HepG2 (cell line): ENCODE measurements around the gene RSPRY1. TPM values are rescaled to one million over a fixed set of nuclear protein-coding genes. Genes with fewer than 3 reads are reported as not detected.

Experiments
- ATF6 ChIP-seq: sonication (generic); formaldehyde crosslinking; conservative IDR thresholded peaks from 2 replicates; pipeline ENCODE4 v1.4.0; 2020; ENCODE audit warnings: missing genetic modification reagents
- BRCA1 ChIP-seq: sonication (generic); formaldehyde crosslinking; IDR thresholded peaks from 2 replicates; pipeline ENCODE4 v1.4.0; 2020; ENCODE audit warnings: missing genetic modification reagents
- CREBL2 ChIP-seq: sonication (generic); formaldehyde crosslinking; IDR thresholded peaks from 2 replicates; pipeline ENCODE4 v1.8.1; 2023; ENCODE audit warnings: missing genetic modification reagents, mild to moderate bottlenecking, borderline replicate concordance
- IRF1 ChIP-seq: sonication (generic); formaldehyde crosslinking; IDR thresholded peaks from 2 replicates; pipeline ENCODE4 v1.4.0; 2020; ENCODE audit warnings: low read depth, mild to moderate bottlenecking, missing genetic modification reagents
- JUN ChIP-seq: sonication (generic); formaldehyde crosslinking; IDR thresholded peaks from 2 replicates; pipeline ENCODE4 v1.4.0; 2020; ENCODE audit warnings: mild to moderate bottlenecking, missing genetic modification reagents
- KAT8 ChIP-seq: IDR thresholded peaks from 2 replicates; pipeline ENCODE4 v1.6.1; 2016; ENCODE audit warnings: missing genetic modification reagents, missing compliant biosample characterization
- MAX ChIP-seq: IDR thresholded peaks from 2 replicates; pipeline ENCODE4 v1.6.1; 2012; ENCODE audit warnings: inconsistent platforms
- REXO4 ChIP-seq: sonication (generic); formaldehyde crosslinking; IDR thresholded peaks from 2 replicates; pipeline ENCODE4 v1.8.0; 2022; ENCODE audit warnings: missing genetic modification reagents, mild to moderate bottlenecking, borderline replicate concordance
- SATB2 ChIP-seq: sonication (generic); formaldehyde crosslinking; IDR thresholded peaks from 2 replicates; pipeline ENCODE4 v1.5.0; 2020; ENCODE audit warnings: missing genetic modification reagents
- SIN3B ChIP-seq: fragments of 150-350 bp; IDR thresholded peaks from 2 replicates; pipeline ENCODE4 v1.6.1; 2014; ENCODE audit warnings: low read length
- SP4 ChIP-seq: sonication (generic); formaldehyde crosslinking; IDR thresholded peaks from 2 replicates; pipeline ENCODE4 v1.8.1; 2023; ENCODE audit warnings: mild to moderate bottlenecking, missing genetic modification reagents
- TAF1 ChIP-seq: sonication (generic); formaldehyde crosslinking; IDR thresholded peaks from 2 replicates; pipeline ENCODE4 v1.4.0; 2020; ENCODE audit warnings: missing genetic modification reagents
- ZBTB49 ChIP-seq: sonication (generic); formaldehyde crosslinking; IDR thresholded peaks from 2 replicates; pipeline ENCODE4 v1.4.0; 2020; ENCODE audit warnings: missing genetic modification reagents, borderline replicate concordance
- ZFP41 ChIP-seq: sonication (generic); formaldehyde crosslinking; IDR thresholded peaks from 2 replicates; pipeline ENCODE4 v1.4.0; 2020; ENCODE audit warnings: mild to moderate bottlenecking, missing genetic modification reagents, borderline replicate concordance
- ZMYM3 ChIP-seq: sonication (generic); formaldehyde crosslinking; IDR thresholded peaks from 2 replicates; pipeline ENCODE4 v1.5.1; 2020; ENCODE audit warnings: mild to moderate bottlenecking, missing genetic modification reagents
- ZNF12 ChIP-seq: sonication (generic); formaldehyde crosslinking; IDR thresholded peaks from 2 replicates; pipeline ENCODE4 v1.5.0; 2020; ENCODE audit warnings: missing genetic modification reagents
- ZNF121 ChIP-seq: sonication (generic); formaldehyde crosslinking; IDR thresholded peaks from 2 replicates; pipeline ENCODE4 v1.5.0; 2020; ENCODE audit warnings: mild to moderate bottlenecking, missing genetic modification reagents
- ZNF280B ChIP-seq: sonication (generic); formaldehyde crosslinking; IDR thresholded peaks from 2 replicates; pipeline ENCODE4 v1.5.0; 2020; ENCODE audit warnings: missing genetic modification reagents, mild to moderate bottlenecking, borderline replicate concordance
- ZNF496 ChIP-seq: sonication (generic); formaldehyde crosslinking; IDR thresholded peaks from 2 replicates; pipeline ENCODE4 v1.8.1; 2023; ENCODE audit warnings: mild to moderate bottlenecking, moderate library complexity, missing genetic modification reagents; ENCODE audit not compliant: insufficient replicate concordance
- ZNF510 ChIP-seq: sonication (generic); formaldehyde crosslinking; IDR thresholded peaks from 2 replicates; pipeline ENCODE4 v1.4.0; 2020; ENCODE audit warnings: low read depth, mild to moderate bottlenecking, missing genetic modification reagents
- ZNF776 ChIP-seq: sonication (generic); formaldehyde crosslinking; IDR thresholded peaks from 2 replicates; pipeline ENCODE4 v1.4.0; 2020; ENCODE audit warnings: mild to moderate bottlenecking, missing genetic modification reagents
- ZNF850 ChIP-seq: sonication (generic); formaldehyde crosslinking; conservative IDR thresholded peaks from 2 replicates; pipeline ENCODE4 v1.9.0; 2021; ENCODE audit warnings: mild to moderate bottlenecking, missing genetic modification reagents
- polyA plus RNA-seq, 8 experiments: library from polyadenylated mRNA; depleted of rRNA in 3 of 8; stranded (reverse) in 7 of 8; unstranded in 1 of 8; fragments of >200 nt; fragmentation: Illumina TruSeq in 4 of 8; extraction: Trizol in 4 of 8; gene quantifications; 2 replicates each; pipeline versions ENCODE4 v1.2.1 to v1.2.3, GENCODE V29; 2011 to 2016; ENCODE audit warnings: low read depth in 4 of 8, missing spikeins in 1 of 8, mixed read lengths in 1 of 8; ENCODE audit not compliant: insufficient read depth in 1 of 8
- total RNA-seq, 5 experiments: library from RNA; depleted of rRNA; stranded (reverse); fragments of >200 nt; fragmentation: Illumina TruSeq; extraction: Trizol; gene quantifications; 2 replicates each; pipeline ENCODE4 v1.2.3, GENCODE V29; 2016; ENCODE audit warnings: low read depth in 1 of 5

The RSPRY1 gene
- total and polyA plus RNA-seq, 2 of the 13 experiments (the other 11 are each of a cell fraction or from before 2014, with no cell fraction given): 53.4 to 61.0 TPM

GRCh38 chr16:57244767-57245471 lies 58.8 kb downstream of the RSPRY1 start, which contains the start of gene ARL2BP (continued):
- TF ChIP-seq SP4 (CRISPR knock-in tag) (peak; percentile 91), ZNF510 (CRISPR knock-in tag) (peak; percentile 88; the same call in 1 of the 2 replicates), BRCA1 (CRISPR knock-in tag) (peak; percentile 48; the same call in 1 of the 2 replicates), KAT8 (CRISPR knock-in tag) (peak; percentile 63), ZNF776 (CRISPR knock-in tag) (peak; percentile 84; the same call in 1 of the 2 replicates), REXO4 (CRISPR knock-in tag) (no peak; the same call in 1 of the 2 replicates), JUN (CRISPR knock-in tag) (peak; percentile 53; the same call in 1 of the 2 replicates), ZBTB49 (CRISPR knock-in tag) (peak; percentile 44; the same call in 1 of the 2 replicates), ZNF280B (CRISPR knock-in tag) (peak; percentile 80; the same call in 1 of the 2 replicates), ZMYM3 (CRISPR knock-in tag) (no peak; the same call in 1 of the 2 replicates), ZNF12 (CRISPR knock-in tag) (no peak; the same call in 1 of the 2 replicates), ZNF121 (CRISPR knock-in tag) (0 out of 2 replicates have a peak, but pooled peaks have one; percentile 46), CREBL2 (CRISPR knock-in tag) (no peak), IRF1 (CRISPR knock-in tag) (0 out of 2 replicates have a peak, but pooled peaks have one; percentile 64), ATF6 (CRISPR knock-in tag) (peak; percentile 74; the same call in 1 of the 2 replicates), SATB2 (CRISPR knock-in tag) (peak; percentile 51; the same call in 1 of the 2 replicates), ZFP41 (CRISPR knock-in tag) (peak; percentile 96; the same call in 1 of the 2 replicates), ZNF496 (CRISPR knock-in tag) (no peak), TAF1 (CRISPR knock-in tag) (peak; percentile 86), SIN3B (no peak), ZNF850 (CRISPR knock-in tag) (no peak), MAX (peak; percentile 97)
